OCI-LY3 (cell line): ENCODE results near the gene FLVCR2.

Experiments used
- H2AFZ ChIP-seq: fragments of 200-600, 300-600 bp; shearing (Covaris generic); 2 replicates; pipeline ENCODE4 v1.6.0; 2014; ENCODE audit warnings: antibody characterized with exemption, low read depth, low read length
- H3K27ac ChIP-seq: fragments of 200-600, 300-600 bp; sonication (generic); 2 replicates; pipeline ENCODE4 v1.5.1; 2014; ENCODE audit warnings: mild to moderate bottlenecking, low read length, moderate library complexity, mixed read lengths
- H3K27me3 ChIP-seq: fragments of 200-600, 300-600 bp; sonication (generic); 2 replicates; pipeline ENCODE4 v1.6.1; 2014; ENCODE audit warnings: low read depth, low read length, mixed read lengths
- H3K36me3 ChIP-seq: fragments of 200-600, 300-600 bp; sonication (generic); replicated peaks from 2 replicates; pipeline ENCODE3; 2014; ENCODE audit warnings: low read depth, low read length, mixed read lengths
- H3K4me1 ChIP-seq: fragments of 300-600, 200-600 bp; sonication (generic); 2 replicates; pipeline ENCODE4 v1.6.1; 2014; ENCODE audit warnings: low read length, mixed read lengths
- H3K4me2 ChIP-seq: fragments of 200-600, 300-600 bp; sonication (generic); 2 replicates; pipeline ENCODE4 v1.6.1; 2014; ENCODE audit warnings: low read length, mixed read lengths
- H3K4me3 ChIP-seq: fragments of 300-600, 200-600 bp; sonication (generic); 2 replicates; pipeline ENCODE4 v1.5.1; 2014; ENCODE audit warnings: antibody characterized with exemption, mild to moderate bottlenecking, low read length, moderate library complexity
- H3K79me2 ChIP-seq: fragments of 300-600, 200-600 bp; shearing (Covaris generic); 2 replicates; pipeline ENCODE4 v1.6.1; 2014; ENCODE audit warnings: mild to moderate bottlenecking, low read length, mixed read lengths
- H3K9ac ChIP-seq: fragments of 300-600, 200-600 bp; shearing (Covaris generic); 2 replicates; pipeline ENCODE4 v1.6.0; 2014; ENCODE audit warnings: mild to moderate bottlenecking, low read length, moderate library complexity
- H3K9me3 ChIP-seq: fragments of 200-600, 300-600 bp; shearing (Covaris generic); 2 replicates; pipeline ENCODE4 v1.6.1; 2014; ENCODE audit warnings: low read length, mixed read lengths; ENCODE audit not compliant: insufficient read depth
- H4K20me1 ChIP-seq: fragments of 200-600, 300-600 bp; sonication (generic); 2 replicates; pipeline ENCODE4 v1.6.1; 2016; ENCODE audit warnings: low read length, mixed read lengths; ENCODE audit not compliant: insufficient read depth
- EZH2phosphoT487 ChIP-seq: fragments of 200-600 bp; shearing (Covaris generic); IDR thresholded peaks from 2 replicates; pipeline ENCODE4 v1.6.1; 2018; ENCODE audit warnings: antibody characterized with exemption, mixed run types, low read depth
- TF ChIP-seq, protein P1 (sequence below): fragments of 200-600, 300-600 bp; sonication (generic); IDR thresholded peaks from 2 replicates; pipeline ENCODE4 v1.5.1; 2014; ENCODE audit warnings: antibody characterized with exemption, low read length, low read depth

The FLVCR2 gene

GRCh38 chr14:75604979-75605851 is 26.8 kb downstream of the FLVCR2 start:
- no peak overlapping the region for H3K4me3 ChIP-seq
- no peak for TF ChIP-seq EZH2phosphoT487
- TF ChIP-seq, protein P1, sequence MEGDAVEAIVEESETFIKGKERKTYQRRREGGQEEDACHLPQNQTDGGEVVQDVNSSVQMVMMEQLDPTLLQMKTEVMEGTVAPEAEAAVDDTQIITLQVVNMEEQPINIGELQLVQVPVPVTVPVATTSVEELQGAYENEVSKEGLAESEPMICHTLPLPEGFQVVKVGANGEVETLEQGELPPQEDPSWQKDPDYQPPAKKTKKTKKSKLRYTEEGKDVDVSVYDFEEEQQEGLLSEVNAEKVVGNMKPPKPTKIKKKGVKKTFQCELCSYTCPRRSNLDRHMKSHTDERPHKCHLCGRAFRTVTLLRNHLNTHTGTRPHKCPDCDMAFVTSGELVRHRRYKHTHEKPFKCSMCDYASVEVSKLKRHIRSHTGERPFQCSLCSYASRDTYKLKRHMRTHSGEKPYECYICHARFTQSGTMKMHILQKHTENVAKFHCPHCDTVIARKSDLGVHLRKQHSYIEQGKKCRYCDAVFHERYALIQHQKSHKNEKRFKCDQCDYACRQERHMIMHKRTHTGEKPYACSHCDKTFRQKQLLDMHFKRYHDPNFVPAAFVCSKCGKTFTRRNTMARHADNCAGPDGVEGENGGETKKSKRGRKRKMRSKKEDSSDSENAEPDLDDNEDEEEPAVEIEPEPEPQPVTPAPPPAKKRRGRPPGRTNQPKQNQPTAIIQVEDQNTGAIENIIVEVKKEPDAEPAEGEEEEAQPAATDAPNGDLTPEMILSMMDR: no peak
- no peak overlapping the region for H3K27ac ChIP-seq
- no peaks in the 10 kb centered on the region for H3K27me3 ChIP-seq
- H3K9ac ChIP-seq: no peak overlapping the region
- peaks cover 10% of the 10 kb centered on the region for H3K36me3 ChIP-seq
- no peaks in the 10 kb centered on the region for H3K79me2 ChIP-seq
- no peak overlapping the region for H3K4me2 ChIP-seq
- no peak overlapping the region for H2AFZ ChIP-seq
- peaks cover 15% of the 10 kb centered on the region for H3K4me1 ChIP-seq
- no peaks in the 10 kb centered on the region for H4K20me1 ChIP-seq
- H3K9me3 ChIP-seq: no peaks in the 10 kb centered on the region

DNA sequence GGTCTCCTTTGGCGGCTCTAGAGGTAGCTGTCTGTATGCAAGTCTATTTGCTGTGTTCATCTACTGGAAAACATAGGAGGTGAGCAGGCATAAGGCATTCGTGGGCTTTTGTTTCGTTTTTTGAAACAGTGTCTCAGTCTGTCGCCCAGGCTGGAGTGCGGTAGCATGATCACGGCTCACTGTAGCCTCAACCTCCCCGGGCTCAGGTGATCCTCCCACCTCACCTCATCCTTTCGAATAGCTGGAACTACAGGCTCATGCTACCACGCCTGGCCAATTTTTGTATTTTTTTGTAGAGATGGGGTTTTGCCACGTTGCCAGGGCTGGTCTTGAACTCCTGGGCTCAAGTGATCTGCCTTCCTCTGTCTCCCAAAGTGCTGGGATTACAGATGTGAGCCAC is 27.5 kb downstream of the FLVCR2 start:
- Histone ChIP-seq H3K9me3 (no peaks in the 10 kb centered on the region), H3K9ac (no peak overlapping the region), H2AFZ (no peak overlapping the region), H3K27ac (no peak overlapping the region), H3K27me3 (no peaks in the 10 kb centered on the region), H3K4me2 (no peak overlapping the region), H4K20me1 (no peaks in the 10 kb centered on the region), H3K79me2 (no peaks in the 10 kb centered on the region), H3K4me3 (no peak overlapping the region), H3K36me3 (peaks cover 10% of the 10 kb centered on the region), H3K4me1 (peaks cover 19% of the 10 kb centered on the region)
- TF ChIP-seq EZH2phosphoT487: no peak
- TF ChIP-seq, protein P1: no peak

DNA sequence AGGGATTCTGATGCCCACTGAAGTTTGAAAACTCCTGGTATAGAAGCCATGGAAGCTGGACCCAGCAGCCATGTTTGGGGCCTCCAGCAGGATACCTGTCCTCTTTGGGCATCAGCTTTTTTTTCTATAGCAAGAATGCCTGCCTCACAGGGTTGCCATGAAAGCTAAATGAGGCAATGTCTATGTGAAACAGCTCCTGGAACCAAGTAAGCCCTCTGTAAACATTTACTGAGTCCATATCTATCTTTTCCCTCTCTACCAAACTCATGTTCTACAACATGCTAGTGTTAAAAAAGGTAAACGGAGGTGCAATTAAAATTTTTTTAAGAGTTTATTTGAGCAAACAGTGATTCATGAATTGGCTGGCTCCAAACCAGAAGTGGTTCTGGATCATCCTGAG is 28.6 kb downstream of the FLVCR2 start:
- no peaks in the 10 kb centered on the region for H3K9me3 ChIP-seq
- H3K27ac ChIP-seq: no peak overlapping the region
- no peak overlapping the region for H2AFZ ChIP-seq
- no peaks in the 10 kb centered on the region for H4K20me1 ChIP-seq
- H3K4me2 ChIP-seq: no peak overlapping the region
- H3K4me3 ChIP-seq: no peak overlapping the region
- no peak overlapping the region for H3K9ac ChIP-seq
- H3K4me1 ChIP-seq: peaks cover 19% of the 10 kb centered on the region
- no peaks in the 10 kb centered on the region for H3K27me3 ChIP-seq
- peaks cover 10% of the 10 kb centered on the region for H3K36me3 ChIP-seq
- no peaks in the 10 kb centered on the region for H3K79me2 ChIP-seq
- no peak for TF ChIP-seq EZH2phosphoT487
- TF ChIP-seq, protein P1: no peak

- Histone ChIP-seq H3K9ac (no peak overlapping the region), H3K27ac (no peak overlapping the region), H3K36me3 (peaks cover 10% of the 10 kb centered on the region), H3K79me2 (no peaks in the 10 kb centered on the region), H3K9me3 (no peaks in the 10 kb centered on the region), H4K20me1 (no peaks in the 10 kb centered on the region), H3K4me1 (peaks cover 19% of the 10 kb centered on the region), H3K4me2 (no peak overlapping the region), H2AFZ (no peak overlapping the region), H3K27me3 (no peaks in the 10 kb centered on the region), H3K4me3 (no peak overlapping the region)
- TF ChIP-seq, protein P1: no peak
- TF ChIP-seq EZH2phosphoT487: no peak
Observed at GRCh38 chr14:75607842-75608640, 29.6 kb downstream of the FLVCR2 start.
